Stimulated activated CD8-positive, alpha-beta memory T cell treated with anti-CD3 and anti-CD28 coated beads, Interleukin-7, amount 100 ng/mL, for 1 hour (primary cell): ENCODE data around the gene LRRC14B.

ENCODE experiments used
- DNase-seq, 2 donors: peaks; one replicate each; pipeline ENCODE4 v3.0.0-alpha.2; 2020; ENCODE audit warnings: low read depth in 2 of 2

Gene LRRC14B

DNA sequence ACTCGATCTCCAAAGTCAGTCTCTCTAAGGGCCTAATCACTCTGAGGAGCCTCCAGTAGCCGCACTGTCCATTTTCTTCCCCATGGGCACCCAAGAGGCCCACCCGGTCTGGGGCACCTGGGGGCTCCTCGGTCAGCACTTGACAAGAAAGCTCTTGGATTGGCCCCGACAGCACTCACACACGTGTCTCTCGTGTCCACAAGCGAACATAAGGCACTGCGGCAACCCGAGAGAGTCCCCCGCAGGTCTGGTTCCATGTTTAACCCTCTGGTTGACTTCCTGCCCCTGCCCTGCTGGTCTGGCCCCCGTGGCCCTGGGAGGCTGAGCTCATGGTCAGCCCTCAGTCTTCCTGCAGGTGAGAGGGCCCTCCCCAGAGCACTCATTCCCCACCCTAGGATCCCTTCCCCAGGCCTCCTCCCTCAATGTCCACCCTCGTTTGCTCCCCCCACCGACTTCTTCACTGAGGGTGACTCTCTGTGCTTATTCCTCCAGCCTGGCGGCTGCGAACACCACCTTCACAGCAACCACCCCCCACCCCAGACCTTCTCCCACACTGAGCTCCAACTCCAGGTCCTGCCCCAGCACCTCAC, 16.3 kb upstream of the LRRC14B start:
- no peak for DNase-seq

DNA sequence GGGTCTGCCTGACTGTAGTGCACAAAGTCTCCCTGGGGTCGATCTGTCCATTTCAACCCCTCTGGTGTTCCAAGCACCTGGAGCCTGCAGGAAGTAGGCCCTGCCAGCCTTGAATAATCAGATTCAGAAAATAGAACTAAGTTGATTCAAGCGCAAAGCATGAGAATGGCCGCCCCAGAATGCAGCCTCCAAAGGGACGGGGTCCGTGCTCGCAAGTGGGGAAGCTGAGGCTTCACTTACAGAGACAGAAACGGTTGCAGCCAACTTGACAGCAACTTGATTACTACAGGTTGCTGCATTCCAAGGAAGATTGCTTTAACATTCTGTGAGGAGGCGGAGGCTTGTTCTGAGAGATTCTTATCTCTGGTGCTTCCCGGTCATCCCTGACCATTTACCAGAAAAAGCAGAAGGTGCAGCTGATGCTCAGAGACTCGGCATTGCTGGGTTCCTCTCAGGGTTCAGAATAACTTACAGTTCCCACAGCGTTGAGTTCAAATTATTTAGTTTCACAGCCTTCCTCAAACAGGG, 14.9 kb upstream of the LRRC14B start:
- no peak for DNase-seq

DNA sequence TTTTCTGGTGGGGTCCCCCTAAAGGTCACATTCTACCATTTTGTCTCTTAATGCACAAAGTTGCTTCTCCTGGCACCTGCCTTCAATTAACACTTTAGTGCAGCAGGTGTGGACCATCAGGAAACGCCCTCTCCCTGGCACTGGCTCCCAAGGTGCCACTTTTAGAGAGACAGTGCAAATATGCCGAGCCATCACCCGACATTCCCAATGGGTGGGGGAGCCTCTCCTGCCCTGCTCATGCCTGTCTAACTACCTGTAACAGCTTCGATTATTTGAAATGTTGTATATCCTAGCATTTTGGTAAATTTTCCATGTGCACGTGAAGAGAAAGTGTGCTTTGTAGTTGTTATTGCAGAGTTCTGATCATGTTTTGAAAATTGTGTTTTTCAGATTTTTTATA, 13.2 kb upstream of the LRRC14B start:
- no peak for DNase-seq

DNA sequence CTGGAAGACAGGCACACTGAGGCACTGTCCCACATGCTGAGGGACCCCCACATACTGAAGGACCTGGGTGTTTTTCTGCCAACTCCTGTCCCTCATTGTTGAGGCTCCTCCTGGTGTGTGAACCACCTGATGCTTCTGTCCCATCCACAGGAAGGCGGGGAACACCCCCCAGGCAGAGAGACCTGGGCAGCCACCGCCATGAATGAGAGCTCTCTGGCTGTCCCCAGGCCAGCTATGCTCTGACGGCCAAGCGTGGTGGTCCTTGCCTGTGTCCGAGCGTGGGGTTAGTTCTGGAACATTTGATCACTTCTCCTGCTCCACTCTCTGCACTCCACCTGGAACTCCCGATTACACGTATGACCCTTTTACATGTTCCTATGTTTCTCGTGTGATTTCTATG, 11.9 kb upstream of the LRRC14B start:
- no peak for DNase-seq

DNA sequence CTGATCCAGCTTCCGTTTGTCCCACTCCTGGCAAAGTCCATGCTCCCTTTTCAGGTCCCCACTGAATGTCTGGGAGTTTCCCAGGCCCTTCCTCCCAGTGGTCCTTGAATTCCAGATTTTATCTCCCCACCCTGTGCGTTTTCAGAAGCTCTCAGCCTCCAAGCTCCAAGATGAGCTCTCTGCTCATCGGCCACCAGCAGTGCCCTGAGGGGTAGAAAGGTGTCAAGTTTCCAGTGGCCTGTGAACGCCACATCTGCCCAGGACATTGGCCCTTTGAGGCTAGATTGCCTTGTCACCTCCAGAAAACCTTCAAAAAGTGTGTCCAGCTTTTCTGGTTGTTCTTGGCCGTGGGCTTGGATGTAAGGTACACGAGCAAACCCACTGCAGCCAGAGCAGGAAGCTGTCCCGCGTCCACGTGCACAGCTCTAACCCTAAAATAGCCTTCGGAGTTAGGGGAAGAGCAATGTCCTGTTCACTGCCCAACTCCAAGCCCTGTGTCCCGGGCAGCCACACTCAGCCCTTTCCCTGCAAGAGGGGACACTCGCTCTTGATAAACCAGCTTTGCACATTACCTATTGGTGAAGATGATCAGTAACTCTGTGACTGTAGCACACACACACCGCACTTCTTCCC, 10.9 kb upstream of the LRRC14B start:
- DNase-seq = no peak

DNA sequence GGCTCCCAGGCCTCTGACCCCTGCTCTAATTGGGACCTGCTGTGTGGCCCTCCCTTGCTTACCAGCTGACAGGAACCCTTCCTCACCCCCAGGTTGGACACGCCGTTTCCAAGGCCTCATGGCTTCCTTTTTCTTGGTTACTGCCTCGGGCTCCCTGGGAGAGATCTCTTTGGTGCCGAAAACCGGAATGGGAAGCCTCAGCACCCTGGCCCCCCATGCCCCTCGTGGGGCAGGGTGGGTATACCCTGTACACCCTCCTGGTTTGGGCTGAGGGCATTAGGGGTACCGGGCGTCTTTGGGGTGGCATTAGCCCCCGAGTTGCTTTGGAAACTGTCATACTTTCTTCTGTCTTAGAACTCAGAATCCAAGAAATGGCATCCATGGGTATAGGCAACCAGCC, 10.1 kb upstream of the LRRC14B start:
- DNase-seq = no peak

DNA sequence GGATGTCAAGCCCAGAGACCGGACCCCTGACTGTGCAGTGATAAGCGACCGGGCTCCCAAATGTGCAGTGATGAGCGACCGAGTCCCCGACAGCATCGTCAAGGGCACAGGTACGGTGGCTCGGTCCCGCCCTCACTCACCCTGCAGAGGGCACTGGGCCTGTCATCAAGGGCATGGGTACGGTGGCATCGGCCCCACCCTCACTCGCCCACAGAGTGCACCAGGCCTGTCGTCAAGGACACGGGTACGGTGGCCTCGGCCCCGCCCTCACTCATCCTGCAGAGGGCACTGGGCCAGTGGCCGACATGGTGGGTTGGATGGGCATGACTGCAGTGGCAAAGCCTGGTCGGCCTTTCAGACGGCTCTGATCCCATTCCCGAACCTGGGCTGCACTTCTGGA, 9.7 kb upstream of the LRRC14B start:
- no peak for DNase-seq

DNA sequence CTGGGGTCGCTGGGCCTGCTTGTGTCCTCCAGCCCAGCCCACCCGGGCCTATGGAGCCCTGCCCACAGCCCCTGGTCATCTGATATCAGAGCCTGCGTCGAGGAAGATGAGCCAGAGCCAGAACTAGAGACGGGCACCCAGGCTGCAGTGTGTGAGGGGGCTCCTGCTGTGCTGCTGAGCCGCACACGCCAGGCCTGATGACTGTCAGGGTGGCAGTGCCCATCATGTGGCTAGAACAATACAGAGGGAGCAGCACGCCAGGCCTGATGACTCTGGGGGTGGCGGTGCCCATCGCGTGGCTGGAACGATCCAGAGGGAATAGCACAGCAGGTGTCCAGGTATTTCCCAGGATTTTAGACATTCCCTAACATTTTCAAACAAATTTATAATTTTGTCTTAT, 9.2 kb upstream of the LRRC14B start:
- DNase-seq = no peak

DNA sequence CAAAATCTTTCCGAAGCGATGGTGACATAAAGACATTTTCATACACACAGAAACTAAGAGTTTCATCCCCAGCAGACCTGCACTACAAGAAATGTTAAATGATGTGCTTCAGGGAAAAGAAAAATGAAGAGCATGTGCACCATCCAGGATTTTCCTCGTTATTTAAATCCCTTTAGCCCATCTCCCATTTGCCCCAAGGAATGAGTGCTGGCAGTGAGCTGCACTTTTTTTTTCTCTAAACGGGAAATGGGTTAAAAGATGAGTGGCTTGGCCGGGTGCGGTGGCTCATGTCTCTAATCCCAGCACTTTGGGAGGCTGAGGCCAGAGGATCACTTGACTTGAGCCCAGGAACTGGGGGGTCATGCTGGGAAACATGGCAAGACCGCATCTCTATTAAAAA, 6.8 kb upstream of the LRRC14B start:
- DNase-seq = no peak

DNA sequence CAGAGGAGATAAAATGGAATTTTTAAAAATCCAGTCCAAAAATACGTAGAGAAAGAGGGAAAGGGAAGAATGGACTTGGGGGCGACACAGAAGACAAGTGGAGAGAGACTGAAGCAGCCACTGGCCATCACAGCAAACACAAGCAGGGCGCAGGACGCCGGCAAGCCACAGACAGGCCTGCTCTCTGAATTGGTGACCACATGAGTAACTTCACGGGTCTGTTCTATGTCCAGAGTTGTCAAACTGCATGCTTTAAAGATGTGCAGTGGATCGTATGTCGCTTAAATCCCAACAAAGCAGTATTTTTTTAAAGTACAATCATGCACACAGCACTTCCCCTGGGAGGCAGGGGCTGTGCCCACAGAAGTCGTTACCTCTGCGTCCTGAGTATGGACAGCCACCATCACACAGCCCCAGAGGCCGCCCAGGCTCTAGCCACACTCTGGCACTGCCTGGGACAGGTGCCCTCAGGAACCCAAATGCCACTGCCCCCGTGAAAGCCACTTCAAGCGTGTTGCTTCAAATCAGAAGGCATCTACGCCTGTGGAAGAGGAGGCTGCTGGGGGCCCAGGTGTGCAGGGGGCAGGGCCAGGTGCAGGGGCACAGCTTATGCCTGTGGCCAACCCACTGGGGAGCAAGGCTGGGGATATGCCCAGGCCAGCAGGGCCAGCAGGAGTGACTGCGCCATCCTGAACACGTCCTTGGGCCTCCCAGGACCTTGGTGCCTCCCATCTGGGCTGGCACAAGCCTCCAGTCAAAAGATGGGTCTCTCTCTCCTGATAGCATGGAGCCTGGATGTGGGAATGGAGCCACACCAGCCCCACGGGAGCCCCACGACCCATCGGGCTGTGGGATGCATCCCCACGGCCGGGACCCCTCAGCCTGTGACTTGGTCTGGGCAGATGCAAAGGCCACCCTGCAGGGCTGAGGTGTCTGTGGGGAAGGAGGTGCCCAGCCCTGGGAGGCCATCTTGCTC, 5.9 kb upstream of the LRRC14B start:
- DNase-seq = no peak

DNA sequence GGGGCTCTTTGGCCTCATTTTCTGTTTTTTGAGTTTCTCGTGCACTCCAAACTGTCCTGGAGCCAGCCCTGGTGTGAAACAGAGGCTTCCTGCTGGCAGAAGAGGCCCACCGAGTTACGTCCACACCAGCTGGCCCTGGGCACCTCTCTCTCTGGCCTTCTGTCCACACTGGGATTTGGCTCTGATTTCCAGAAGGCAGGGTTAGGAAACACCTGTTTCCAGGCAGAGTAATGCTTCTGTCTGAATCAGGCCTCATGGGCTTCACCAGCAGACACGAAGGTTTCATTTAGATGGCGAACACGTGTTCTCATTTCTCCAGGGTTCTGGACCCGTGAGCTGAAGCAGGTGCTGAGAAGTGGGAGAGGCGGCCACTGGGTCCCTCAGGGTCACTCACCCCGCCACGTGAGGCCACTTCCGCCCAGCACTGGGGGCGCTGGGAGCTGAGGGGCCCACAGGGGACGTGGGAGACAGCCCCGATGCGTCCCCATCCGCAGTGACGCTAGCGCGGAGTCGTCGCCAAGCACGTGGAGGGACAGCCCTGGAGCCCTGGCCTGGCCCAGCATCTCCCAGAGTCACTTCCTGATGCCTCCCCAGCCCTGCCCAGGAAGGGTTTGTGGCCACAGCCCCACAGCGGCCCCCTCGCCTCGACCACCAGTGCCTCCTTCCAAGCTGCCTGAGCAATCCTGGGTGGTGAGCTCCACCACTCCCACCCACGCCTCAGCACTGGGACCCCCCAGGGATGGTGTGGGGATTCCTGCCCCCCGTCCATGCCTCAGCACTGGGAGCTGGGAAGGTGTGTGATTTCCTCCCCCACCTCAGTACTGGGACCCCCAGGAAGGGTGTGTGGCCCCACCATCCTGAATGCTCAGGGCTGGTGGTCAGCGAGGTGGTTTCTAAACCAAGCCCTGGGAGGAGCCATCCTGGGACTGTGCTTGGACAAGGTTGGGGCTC, 4.9 kb upstream of the LRRC14B start:
- DNase-seq = no peak

DNA sequence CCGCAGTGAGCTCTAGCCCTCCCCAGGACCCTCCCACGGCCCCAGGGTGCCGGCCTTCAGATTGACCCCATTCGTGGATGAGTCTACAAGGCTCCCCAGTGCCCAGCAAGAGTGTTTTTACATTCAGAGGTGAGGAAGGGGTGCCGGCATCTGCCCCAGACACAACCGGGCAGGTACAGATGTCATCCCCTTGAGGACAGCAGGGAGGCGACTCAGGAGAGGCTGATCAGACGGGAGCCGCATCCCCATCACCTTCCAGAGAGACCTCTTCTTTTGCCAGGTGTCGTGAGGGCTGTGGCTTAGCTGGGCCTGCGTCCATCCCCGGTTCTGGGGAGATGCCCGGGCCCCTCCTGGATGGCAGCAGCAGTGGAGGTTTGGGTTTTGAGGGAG, 4.3 kb upstream of the LRRC14B start:
- DNase-seq = no peak

DNA sequence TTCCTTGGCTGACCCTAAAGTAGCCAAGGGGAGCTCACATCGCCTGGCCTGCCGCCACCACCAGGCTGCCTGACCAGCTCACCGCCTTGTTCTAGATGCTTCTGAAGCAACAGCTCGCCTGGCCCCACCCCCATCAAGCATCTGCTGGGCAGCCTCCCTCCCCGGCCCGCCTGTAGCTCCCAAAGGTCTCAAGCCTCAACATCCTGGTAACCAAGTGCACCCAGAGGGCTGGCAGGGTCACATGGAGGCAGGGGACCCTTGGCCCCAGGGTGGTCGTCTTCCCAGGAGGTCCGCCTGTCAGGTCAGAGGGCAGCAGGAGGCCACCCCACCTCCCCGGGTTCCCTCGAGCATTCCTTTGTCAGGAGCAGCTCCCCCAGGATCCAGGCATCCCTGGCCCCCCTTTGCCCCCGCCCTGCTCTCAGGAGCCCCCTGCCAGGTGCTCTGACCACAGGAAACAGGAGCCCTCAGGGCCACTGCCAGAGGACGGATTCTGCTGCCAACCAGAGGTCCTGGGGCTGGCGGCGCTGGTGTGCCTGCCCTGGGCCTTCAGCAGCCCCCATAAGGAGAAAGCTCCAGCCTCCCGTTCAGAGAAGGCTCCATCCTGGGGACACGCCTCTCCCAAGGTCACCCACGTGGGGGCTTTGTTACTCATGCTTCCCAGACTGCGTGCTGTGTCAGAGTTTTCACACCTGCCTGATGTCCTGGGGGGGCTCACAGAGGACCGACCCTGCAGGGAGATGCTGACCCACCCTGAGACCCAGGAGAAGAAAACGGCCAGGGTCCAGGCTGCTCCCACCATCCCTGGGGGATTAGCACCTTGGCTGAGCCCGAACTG, 3.5 kb upstream of the LRRC14B start:
- no peak for DNase-seq

DNA sequence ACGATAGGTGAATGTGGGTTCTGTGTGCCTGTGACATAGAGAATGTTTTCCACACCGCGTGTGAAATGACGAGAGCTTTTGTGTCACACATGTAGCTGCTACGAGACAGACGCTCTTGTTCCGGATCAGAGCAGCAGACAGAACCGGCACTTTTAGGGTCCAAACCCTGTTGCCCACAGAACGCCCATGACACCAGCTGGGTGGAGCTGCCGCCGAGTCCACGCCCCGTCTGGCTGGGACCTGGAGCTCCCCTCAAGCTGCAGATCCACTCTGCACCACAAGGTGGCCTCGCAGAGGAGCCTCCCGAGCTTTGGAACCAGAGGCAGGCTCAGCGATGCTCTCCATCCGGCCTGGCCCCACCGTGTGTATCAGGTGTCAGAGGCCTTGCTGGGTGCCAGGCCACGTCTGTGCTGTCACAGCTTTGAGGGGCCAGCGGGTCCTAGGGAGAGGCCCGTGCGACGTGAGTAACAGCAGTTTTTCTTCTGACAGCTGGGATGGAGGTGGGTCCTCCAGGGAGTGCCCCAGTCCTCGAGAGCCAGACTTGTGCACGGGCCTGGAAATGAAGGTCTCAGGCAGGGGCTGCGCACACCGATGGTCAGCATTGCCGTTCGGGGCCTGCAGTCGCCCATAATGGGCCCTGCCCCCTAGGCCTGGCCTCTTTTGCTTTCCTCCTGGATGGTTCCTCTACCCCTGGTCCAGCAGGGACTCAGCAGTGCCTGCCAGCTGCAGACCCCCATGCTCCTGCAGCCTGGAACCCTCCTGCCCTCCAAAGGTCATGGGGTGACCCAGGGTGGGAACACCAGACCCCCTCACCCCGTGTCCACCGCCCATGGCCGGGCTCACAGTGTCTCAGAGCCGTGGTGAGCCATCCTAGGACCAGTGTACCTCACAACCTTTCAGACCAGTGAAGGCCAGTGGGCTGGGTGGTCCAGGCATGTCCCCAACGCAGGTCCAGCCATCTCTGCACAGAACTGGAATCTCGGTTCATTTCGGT, 2.5 kb upstream of the LRRC14B start:
- peak; percentile 64 to 77 for DNase-seq

DNA sequence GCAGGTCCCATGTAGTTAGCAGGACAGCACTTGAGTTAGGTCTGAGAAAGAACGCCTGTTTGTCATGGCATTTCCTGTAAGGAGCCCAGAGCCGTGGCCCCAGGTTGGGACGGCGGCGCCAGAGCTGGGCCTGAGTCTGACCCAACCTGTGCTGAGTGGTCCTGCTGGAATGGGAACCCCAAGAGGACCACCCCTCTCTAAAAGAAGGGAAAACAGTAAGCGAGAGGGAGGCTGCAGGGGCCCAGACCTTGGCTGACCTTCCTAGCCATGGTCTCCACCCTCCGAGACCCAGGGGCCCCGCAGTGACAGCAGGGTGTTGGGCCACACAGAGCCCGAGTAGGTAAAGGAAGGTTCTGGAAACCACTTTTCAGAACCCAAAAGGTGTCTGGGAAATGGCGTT, 1.8 kb upstream of the LRRC14B start:
- no peak for DNase-seq

DNA sequence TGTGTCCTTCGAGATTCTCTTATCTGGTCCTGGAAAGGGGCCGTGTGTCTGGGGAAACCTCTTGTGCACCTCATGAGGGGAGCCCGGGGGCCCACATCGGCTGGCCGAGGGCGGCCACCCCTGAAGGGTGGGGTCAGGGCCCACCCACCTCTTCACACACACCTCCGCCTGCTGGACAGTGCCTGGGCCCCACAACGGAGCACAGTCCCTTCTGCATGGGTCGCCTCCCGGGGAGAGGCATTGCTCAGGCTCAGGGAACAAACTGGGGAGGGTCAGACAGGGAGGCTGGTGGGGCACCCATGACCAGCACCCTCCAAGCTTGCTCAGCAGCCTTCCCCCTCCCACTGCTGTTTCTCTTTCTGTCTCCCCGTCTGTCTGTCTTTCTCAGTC, 1.3 kb upstream of the LRRC14B start:
- no peak for DNase-seq

DNA sequence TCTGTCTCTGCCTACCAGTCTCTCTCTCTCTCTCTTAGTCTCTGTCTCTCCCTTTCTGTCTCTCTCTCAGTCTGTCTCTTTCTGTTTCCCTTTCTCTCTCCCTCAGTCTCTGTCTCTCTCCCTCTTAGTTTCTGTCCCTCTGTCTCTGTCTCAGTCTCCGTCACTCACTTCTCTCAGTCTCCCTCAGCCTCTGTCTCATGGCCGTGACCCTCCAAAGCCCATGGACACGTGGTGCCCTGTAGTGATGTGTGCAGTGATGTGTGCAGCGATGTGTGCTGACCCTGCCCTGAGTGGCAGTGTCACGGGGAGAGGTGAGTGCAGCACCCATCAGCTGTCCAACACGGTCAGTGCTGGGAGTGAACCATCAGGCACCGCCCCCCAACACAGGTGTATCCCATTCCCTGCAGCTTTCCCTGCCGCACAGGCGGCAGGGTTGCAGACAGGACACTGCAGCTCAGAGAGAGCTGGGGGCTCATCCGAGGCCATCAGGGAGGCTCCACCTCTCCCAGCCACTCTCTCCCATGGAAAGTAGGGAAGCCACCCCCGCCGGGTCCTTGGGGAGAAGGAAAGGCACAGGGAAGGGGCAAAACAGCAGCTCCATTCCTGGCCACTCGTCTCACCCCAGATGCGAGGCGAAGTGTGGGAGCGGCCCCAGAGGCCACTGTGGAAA, 794 bp upstream of the LRRC14B start:
- DNase-seq = no peak

DNA sequence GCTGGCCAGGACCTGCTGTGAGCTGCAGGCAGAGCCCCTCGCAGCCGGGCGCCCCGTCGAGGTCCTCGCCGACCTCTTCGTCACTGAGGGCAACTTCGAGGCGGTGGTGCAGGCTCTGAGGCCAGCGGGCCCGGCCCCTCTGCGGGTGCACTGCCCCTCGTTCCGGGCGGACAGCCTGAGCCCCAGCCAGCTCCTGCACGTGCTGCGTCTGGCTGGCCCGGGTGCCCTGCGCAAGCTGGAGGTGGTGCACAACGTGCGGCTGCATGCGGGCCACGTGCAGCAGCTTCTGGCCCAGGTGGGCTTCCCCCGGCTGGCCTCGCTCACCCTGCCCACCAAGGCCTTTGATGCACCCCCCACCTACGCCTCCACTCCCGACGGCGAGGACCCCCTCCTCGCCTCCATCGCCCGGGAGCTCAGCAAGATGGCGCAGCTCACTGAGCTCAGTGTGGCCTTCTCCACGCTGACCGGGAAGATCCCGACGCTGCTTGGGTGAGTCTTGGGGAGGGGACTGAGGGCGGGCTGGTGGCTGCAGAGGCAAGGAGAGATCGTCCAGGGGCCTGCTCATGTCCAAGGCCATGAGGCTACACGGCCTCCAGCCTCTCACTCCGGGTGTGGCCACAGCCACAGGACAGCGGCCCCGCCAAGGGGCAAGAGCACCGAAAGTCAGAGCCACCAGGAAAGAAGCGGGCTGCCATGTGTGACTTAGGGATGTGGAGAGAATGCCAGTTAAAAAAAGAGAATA, 825 bp downstream of the LRRC14B start:
- no peak for DNase-seq
